Measurements from ENCODE around the gene ABCC8. TPM values are rescaled to one million over a fixed set of nuclear protein-coding genes. Genes with fewer than 3 reads are reported as not detected.

ABCC8 gene
- polyA plus RNA-seq, 1 experiment = not detected

- TF ChIP-seq CTCF (IDR thresholded peaks at IDR 0.05; ENCODE audit: low read depth, low read length) = no peak
- H3K4me3 ChIP-seq (ENCODE audit: low read depth, low read length) = no peak overlapping the region
- ChIA-PET CTCF (no interaction called here), POLR2A (no interaction called here)
- H3K27me3 ChIP-seq (ENCODE audit: control insufficient read depth, insufficient read depth, low read length) = peaks cover 5% of the 10 kb centered on the region
- DNase-seq (ENCODE audit: low read depth, low spot score) = no peak
- no peaks in the 10 kb centered on the region; the same call in 1 of the 2 replicates for H3K9me3 ChIP-seq (ENCODE audit: control insufficient read depth, insufficient read depth, low read length)
- H3K27ac ChIP-seq (ENCODE audit: low read depth, low read length) = no peak overlapping the region
These were observed 44.7 kb upstream of the ABCC8 start for GRCh38 chr11:17521106-17521900.

GRCh38 chr11:17519061-17519885, 42.6 kb upstream of the ABCC8 start:
- TF ChIP-seq CTCF (IDR thresholded peaks at IDR 0.05; ENCODE audit: low read depth, low read length) = no peak
- H3K27ac ChIP-seq (ENCODE audit: low read depth, low read length) = no peak overlapping the region
- H3K4me3 ChIP-seq (ENCODE audit: low read depth, low read length) = no peak overlapping the region
- DNase-seq (ENCODE audit: low read depth, low spot score) = no peak
- CTCF ChIA-PET = interaction anchor here (0.5 to 5.3 kb wide), 2 partner anchors 9 to 139 kb away, joined by 3 to 31 read pairs; no protein-coding TSS in a partner anchor
- H3K27me3 ChIP-seq (ENCODE audit: control insufficient read depth, insufficient read depth, low read length) = peaks cover 5% of the 10 kb centered on the region
- H3K9me3 ChIP-seq (ENCODE audit: control insufficient read depth, insufficient read depth, low read length) = no peaks in the 10 kb centered on the region; the same call in 1 of the 2 replicates
- POLR2A ChIA-PET = interaction anchor here (0.6 kb wide), 1 partner anchor 292 kb away, joined by 3 read pairs; no protein-coding TSS in a partner anchor

- POLR2A ChIA-PET = no interaction called here
These were observed 41.7 kb upstream of the ABCC8 start for GRCh38 chr11:17518366-17518765.

GRCh38 chr11:17517186-17517585, 40.5 kb upstream of the ABCC8 start:
- peaks cover 7% of the 10 kb centered on the region for H3K27me3 ChIP-seq (ENCODE audit: control insufficient read depth, insufficient read depth, low read length)
- DNase-seq (ENCODE audit: low read depth, low spot score) = no peak
- ChIA-PET CTCF (interaction anchor here (1.0 to 5.3 kb wide), 2 partner anchors 11 to 162 kb away, joined by 3 to 31 read pairs; no protein-coding TSS in a partner anchor), POLR2A (no interaction called here)
- no peak for TF ChIP-seq CTCF (IDR thresholded peaks at IDR 0.05; ENCODE audit: low read depth, low read length)
- H3K27ac ChIP-seq (ENCODE audit: low read depth, low read length) = no peak overlapping the region
- no peaks in the 10 kb centered on the region; the same call in 1 of the 2 replicates for H3K9me3 ChIP-seq (ENCODE audit: control insufficient read depth, insufficient read depth, low read length)
- H3K4me3 ChIP-seq (ENCODE audit: low read depth, low read length) = no peak overlapping the region

More at GRCh38 chr11:17518366-17518765, 41.7 kb upstream of the ABCC8 start:
- CTCF ChIA-PET = interaction anchor here (5.3 kb wide), 1 partner anchor 10 kb away, joined by 31 read pairs; no protein-coding TSS in a partner anchor
- H3K4me3 ChIP-seq (ENCODE audit: low read depth, low read length) = no peak overlapping the region
- TF ChIP-seq CTCF (IDR thresholded peaks at IDR 0.05; ENCODE audit: low read depth, low read length) = no peak
- no peak for DNase-seq (ENCODE audit: low read depth, low spot score)
- no peaks in the 10 kb centered on the region; the same call in 1 of the 2 replicates for H3K9me3 ChIP-seq (ENCODE audit: control insufficient read depth, insufficient read depth, low read length)
- peaks cover 7% of the 10 kb centered on the region for H3K27me3 ChIP-seq (ENCODE audit: control insufficient read depth, insufficient read depth, low read length)
- H3K27ac ChIP-seq (ENCODE audit: low read depth, low read length) = no peak overlapping the region

All from AG04450 (cell line).